GM12878 (cell line): ENCODE data around the gene TTC17. TPM values are rescaled to one million over a fixed set of nuclear protein-coding genes. Genes with fewer than 3 reads are reported as not detected.

Experiments
- ATAC-seq: fragments of 200-7000 bp; cut with Tn5 transposase; 3 replicates; pipeline ENCODE4 v1.9.1; 2020; ENCODE audit warnings: mild to moderate bottlenecking, moderate library complexity
- BruUV-seq: library from RNA; stranded (reverse); fragments of 400-500 nt; replicated peaks from 2 replicates; lab custom pipeline; 2021; lab: Mats Ljungman, UMichigan
- CTCF ChIA-PET: fragments of 300-600 bp; sonication (Branson Sonifier 250); formaldehyde crosslinking; extraction: SDS; loops from one replicate; lab custom pipeline; 2021; ENCODE audit warnings: inconsistent platforms; lab: Yijun Ruan, JAX
- POLR2A ChIA-PET: fragments of 350-600 bp; formaldehyde crosslinking; extraction: SDS; loops from one replicate; lab custom pipeline; 2021; ENCODE audit warnings: inconsistent platforms; lab: Charles Lee
- RAD21 ChIA-PET: fragments of 300-600 bp; sonication (Branson Sonifier 250); formaldehyde crosslinking; loops from one replicate; lab custom pipeline; 2023; ENCODE audit warnings: antibody characterized with exemption; ENCODE audit not compliant: unreplicated experiment; lab: Charles Lee
- SMC1A ChIA-PET: fragments of 300-600 bp; sonication (Branson Sonifier 250); formaldehyde crosslinking; loops from one replicate; lab custom pipeline; 2023; ENCODE audit not compliant: unreplicated experiment, uncharacterized antibody; lab: Charles Lee
- DNase-seq: peaks from one replicate; pipeline ENCODE4 v3.0.0-alpha.2; 2011; ENCODE audit warnings: low read depth, low spot score
- FAIRE-seq: peaks from 3 replicates; lab custom pipeline; 2011; peaks lifted over from hg19 to GRCh38; lab: Jason Lieb, UNC
- H2AFZ ChIP-seq: 2 replicates; pipeline ENCODE4 v1.6.0; 2011; ENCODE audit warnings: low read depth, low read length, control low read depth; ENCODE audit not compliant: control insufficient read depth
- H3K27ac ChIP-seq: 2 replicates; pipeline ENCODE4 v1.5.1; 2011; ENCODE audit warnings: control low read depth; ENCODE audit not compliant: control insufficient read depth, insufficient read depth
- H3K27me3 ChIP-seq, 2 experiments: replicated peaks in 1 of 2; 2 replicates each; pipeline versions ENCODE4 v1.6.0 to v1.6.1; 2011; ENCODE audit warnings: low read length in 1 of 2; ENCODE audit not compliant: control insufficient read depth in 2 of 2, insufficient read depth in 2 of 2
- H3K36me3 ChIP-seq, 2 experiments: 2 replicates each; pipeline ENCODE4 v1.5.1; 2011; ENCODE audit warnings: low read length in 1 of 2; ENCODE audit not compliant: control insufficient read depth in 2 of 2, insufficient read depth in 2 of 2
- H3K4me1 ChIP-seq: 2 replicates; pipeline ENCODE4 v1.6.1; 2011; ENCODE audit warnings: mild to moderate bottlenecking, low read length, moderate library complexity, mixed read lengths; ENCODE audit not compliant: control insufficient read depth, insufficient read depth
- H3K4me2 ChIP-seq: 2 replicates; pipeline ENCODE4 v1.6.0; 2011; ENCODE audit warnings: control low read depth; ENCODE audit not compliant: control insufficient read depth, insufficient read depth
- H3K4me3 ChIP-seq: fragments of 200-600 bp; sonication (generic); 2 replicates; pipeline ENCODE4 v1.5.1; 2016
- H3K79me2 ChIP-seq: 2 replicates; pipeline ENCODE4 v1.6.0; 2011; ENCODE audit warnings: low read length; ENCODE audit not compliant: control insufficient read depth, insufficient read depth
- H3K9ac ChIP-seq: 2 replicates; pipeline ENCODE4 v1.8.0; 2011; ENCODE audit warnings: low read length, control low read depth, mixed read lengths; ENCODE audit not compliant: control insufficient read depth, insufficient read depth
- H3K9me3 ChIP-seq: replicated peaks from 3 replicates; pipeline ENCODE4 v1.5.1; 2011; ENCODE audit warnings: mild to moderate bottlenecking, low read length; ENCODE audit not compliant: control insufficient read depth, insufficient read depth
- H4K20me1 ChIP-seq: 2 replicates; pipeline ENCODE4 v1.6.0; 2011; ENCODE audit not compliant: control insufficient read depth, insufficient read depth
- ATF2 ChIP-seq: IDR thresholded peaks from 2 replicates; pipeline ENCODE4 v1.6.1; 2012; ENCODE audit warnings: low read length, inconsistent platforms
- CHD2 ChIP-seq: IDR thresholded peaks from 2 replicates; pipeline ENCODE4 v1.6.1; 2011; ENCODE audit warnings: low read depth, low read length, improper control_type of control experiment, borderline replicate concordance
- MTA2 ChIP-seq: fragments of 450-650 bp; IDR thresholded peaks from 2 replicates; pipeline ENCODE4 v1.6.1; 2016; ENCODE audit warnings: low read depth, mild to moderate bottlenecking, moderate library complexity
- NFXL1 ChIP-seq: fragments of 450-650 bp; IDR thresholded peaks from 2 replicates; pipeline ENCODE4 v1.6.1; 2017; ENCODE audit warnings: antibody characterized with exemption, mild to moderate bottlenecking, borderline replicate concordance
- NFYA ChIP-seq: IDR thresholded peaks from 2 replicates; pipeline ENCODE4 v1.6.1; 2011; ENCODE audit warnings: low read depth, mild to moderate bottlenecking, low read length, improper control_type of control experiment, borderline replicate concordance
- PML ChIP-seq: IDR thresholded peaks from 2 replicates; pipeline ENCODE4 v1.6.1; 2012; ENCODE audit warnings: low read length, inconsistent platforms
- SKIL ChIP-seq: fragments of 450-650 bp; IDR thresholded peaks from 2 replicates; pipeline ENCODE4 v1.6.1; 2017; ENCODE audit warnings: mild to moderate bottlenecking, low read depth, inconsistent platforms; ENCODE audit not compliant: poor library complexity, severe bottlenecking
- SREBF1 ChIP-seq: IDR thresholded peaks from 2 replicates; pipeline ENCODE4 v1.6.1; 2012; ENCODE audit warnings: mild to moderate bottlenecking, low read length
- WGBS: methylation state at CpG from one replicate; pipeline ENCODE4 v1.1.6; 2016; ENCODE audit warnings: low lambda C conversion rate; ENCODE audit not compliant: insufficient replicate concordance, insufficient coverage; ENCODE audit errors: missing lambda C conversion rate; 5-methylcytosine and 5-hydroxymethylcytosine counted together
- in situ Hi-C: fragments of 300-500 bp; cut with MboI; formaldehyde crosslinking; loops from 9 replicates; pipeline ENCODE4 v1.14.3; 2018; ENCODE audit warnings: mixed read lengths
- intact Hi-C: fragments of 100-400 bp; cut with micrococcal nuclease; formaldehyde crosslinking; loops from one replicate; pipeline ENCODE4 v1.14.2; 2022; ENCODE audit not compliant: unreplicated experiment
- polyA plus RNA-seq, 11 experiments: library from polyadenylated mRNA; depleted of rRNA in 4 of 11; unstranded in 6 of 11; stranded (reverse) in 5 of 11; fragments of >200 nt; fragmentation: Nextera tagmentation in 4 of 11; fragmentation: Illumina TruSeq in 1 of 11; extraction: Ambion mirVana in 4 of 11; extraction: Trizol in 1 of 11; gene quantifications; 1 replicate in 1 of 11; 2 replicates in 10 of 11; pipeline versions ENCODE4 v1.2.1 to v1.2.3, GENCODE V29; 2011 to 2016; ENCODE audit warnings: inconsistent platforms in 2 of 11, missing spikeins in 2 of 11, low read depth in 1 of 11
- total RNA-seq, 4 experiments: library from RNA; depleted of rRNA in 3 of 4; stranded (reverse); fragments of >200 nt in 3 of 4; fragmentation: Illumina TruSeq in 1 of 4; extraction: Trizol in 1 of 4; gene quantifications; 2 replicates each; pipeline versions ENCODE4 v1.2.1 to v1.2.3, GENCODE V29; 2013 to 2021

TTC17 gene
- total and polyA plus RNA-seq, 10 of the 15 experiments (the other 5 are each of a cell fraction or from before 2014, with no cell fraction given) = 15.9 to 116 (median 41.5) TPM

GRCh38 chr11:43516316-43516850 is 157.7 kb downstream of the TTC17 start:
- WGBS = 13% methylated on average over 8 of the region's 8 CpGs
- Histone ChIP-seq H2AFZ (no peak overlapping the region), H3K4me2 (no peak overlapping the region), H3K79me2 (no peaks in the 10 kb centered on the region), H4K20me1 (no peaks in the 10 kb centered on the region), H3K9ac (no peak overlapping the region), H3K4me3 (no peak overlapping the region), H3K27me3 (no peaks in the 10 kb centered on the region; a peak in 1 of 4 replicates), H3K36me3 (no peaks in the 10 kb centered on the region), H3K4me1 (no peaks in the 10 kb centered on the region), H3K9me3 (peaks cover 4% of the 10 kb centered on the region; the same call in 2 of the 3 replicates), H3K27ac (no peak overlapping the region)
- BruUV-seq = no TSS peak
- POLR2A ChIA-PET = no interaction called here
- SMC1A ChIA-PET = interaction anchor here (1.0 kb wide), 1 partner anchor 11 kb away, joined by 3 read pairs; no protein-coding TSS in a partner anchor
- CTCF ChIA-PET = interaction anchor here (1.3 kb wide), 1 partner anchor 13 kb away, joined by 3 read pairs; no protein-coding TSS in a partner anchor
- no peak for TF ChIP-seq PML
- no peak for TF ChIP-seq MTA2
- TF ChIP-seq CHD2 = no peak
- no peak for TF ChIP-seq NFYA
- no peak for TF ChIP-seq SKIL
- no peak for TF ChIP-seq SREBF1
- no peak for TF ChIP-seq ATF2
- TF ChIP-seq NFXL1 = no peak
- DNase-seq = no peak
- no peak for ATAC-seq
- intact Hi-C loops = no loop called here
- no peak for FAIRE-seq
- RAD21 ChIA-PET = interaction anchor here (1.6 to 2.1 kb wide), 2 partner anchors 12 to 49 kb away, joined by 3 to 6 read pairs; no protein-coding TSS in a partner anchor
- in situ Hi-C loops = no loop called here
